AML-193 (cell line): Measurements from ENCODE around the gene LNP1.
A peak's percentile ranks its signal among the peaks of the same experiment; 100 is the strongest.

Source experiments
- DNase-seq, 2 experiments: peaks; one replicate each; lab custom pipeline; 2025; lab: John Stamatoyannopoulos, UW

LNP1 gene

GRCh38 chr3:100399341-100400071 is 1.8 kb upstream of the LNP1 start:
- no peak for DNase-seq

- no peak for DNase-seq
Measured at GRCh38 chr3:100400419-100400779, 940 bp upstream of the LNP1 start.

DNA sequence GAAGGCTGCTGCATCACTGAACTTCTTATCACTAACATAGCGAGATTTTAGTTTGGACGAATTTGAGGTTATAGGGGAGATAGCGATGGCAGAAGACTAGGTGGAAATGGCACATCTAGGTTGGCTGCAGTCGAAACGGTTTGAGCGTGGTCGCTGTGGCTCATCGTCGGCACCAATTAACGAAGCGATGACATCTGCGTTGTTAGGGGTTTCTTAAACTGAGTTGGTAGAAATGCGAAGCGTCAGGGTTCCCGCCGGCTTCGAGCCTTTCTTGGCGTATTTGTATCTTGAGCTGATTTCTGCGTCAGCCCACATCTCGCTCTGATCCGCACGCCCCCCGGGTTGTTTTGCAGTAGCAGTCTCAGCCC is 319 bp downstream of the LNP1 start:
- DNase-seq = peak; percentile 54 to 55

GRCh38 chr3:100402256-100402655 is 917 bp downstream of the LNP1 start:
- DNase-seq = peak; percentile 70 to 77

GRCh38 chr3:100402891-100403290 is 1.6 kb downstream of the LNP1 start:
- DNase-seq = no peak

GRCh38 chr3:100403362-100404249 is 2.3 kb downstream of the LNP1 start:
- DNase-seq = peak in 1 of 2 experiments; percentile 27

- DNase-seq = no peak
Measured at GRCh38 chr3:100404250-100404548, 2.9 kb downstream of the LNP1 start.

- DNase-seq = no peak
Measured at GRCh38 chr3:100407164-100407563, 5.8 kb downstream of the LNP1 start.

DNA sequence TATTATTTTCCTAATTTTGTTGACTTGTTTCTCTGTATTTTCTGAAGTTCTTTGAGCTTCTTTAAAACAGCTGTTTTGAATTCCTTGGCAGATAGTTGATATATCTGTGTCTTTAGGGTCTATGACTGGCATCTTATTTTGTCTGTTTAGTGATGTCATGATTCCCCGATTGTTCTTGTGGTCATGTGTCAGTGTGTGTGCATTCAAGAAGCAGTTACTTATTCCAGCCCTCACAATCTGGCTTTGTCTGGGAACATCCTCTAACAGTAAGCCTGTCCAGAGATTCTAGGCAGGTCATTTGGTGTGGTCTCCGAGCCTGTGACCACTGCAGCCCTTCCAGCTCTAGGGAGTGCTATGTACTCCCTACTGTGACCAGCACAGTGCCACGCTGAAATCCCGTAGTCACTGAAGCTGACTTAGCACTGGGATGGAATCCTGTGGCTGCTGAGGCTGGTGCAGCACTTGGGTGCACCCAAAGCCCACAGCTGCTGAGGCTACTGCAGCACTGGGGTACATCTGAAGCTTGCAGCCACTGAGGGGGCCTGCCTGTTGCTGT is 6.7 kb downstream of the LNP1 start:
- DNase-seq = no peak

DNA sequence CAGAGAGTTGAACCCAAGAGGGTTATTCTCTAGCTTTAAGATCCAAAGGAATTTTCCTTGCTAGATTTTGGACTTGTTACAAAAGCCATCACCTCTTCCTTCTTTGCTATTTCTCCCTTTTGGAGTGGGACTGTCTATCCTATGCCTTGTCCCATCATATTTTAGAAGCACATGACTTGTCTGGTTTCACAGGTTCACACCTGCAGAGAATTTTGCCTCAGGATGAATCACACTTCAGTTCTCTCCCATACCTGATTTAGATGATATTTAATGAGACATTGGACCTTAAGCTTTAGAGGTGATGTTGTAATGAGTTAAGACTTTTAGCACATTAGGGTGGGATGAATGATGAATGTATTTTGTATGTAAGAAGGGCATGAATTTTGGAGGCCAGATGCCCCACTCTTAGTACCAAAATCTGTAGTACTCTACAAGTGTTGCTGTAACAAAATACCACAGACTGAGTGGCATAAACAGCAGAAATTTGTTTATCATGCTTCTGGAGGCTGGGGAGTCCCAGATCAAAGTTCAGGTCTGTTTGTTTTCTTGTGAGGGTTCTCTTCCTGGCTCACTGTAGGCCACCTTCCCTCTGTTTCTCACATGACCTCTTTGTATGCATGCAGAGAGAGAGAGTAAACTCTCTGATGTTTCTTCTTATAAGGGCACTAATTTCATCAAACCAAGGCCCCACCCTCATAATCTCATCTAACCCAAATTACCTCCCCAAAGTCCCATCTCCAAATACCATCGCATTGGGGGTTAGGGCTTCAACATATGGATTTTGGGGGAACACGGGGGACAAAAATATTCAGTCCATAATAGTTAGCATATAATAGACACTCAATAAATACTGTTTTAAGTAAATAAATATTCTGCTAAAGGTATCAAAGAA is 10.0 kb downstream of the LNP1 start:
- DNase-seq = no peak

DNA sequence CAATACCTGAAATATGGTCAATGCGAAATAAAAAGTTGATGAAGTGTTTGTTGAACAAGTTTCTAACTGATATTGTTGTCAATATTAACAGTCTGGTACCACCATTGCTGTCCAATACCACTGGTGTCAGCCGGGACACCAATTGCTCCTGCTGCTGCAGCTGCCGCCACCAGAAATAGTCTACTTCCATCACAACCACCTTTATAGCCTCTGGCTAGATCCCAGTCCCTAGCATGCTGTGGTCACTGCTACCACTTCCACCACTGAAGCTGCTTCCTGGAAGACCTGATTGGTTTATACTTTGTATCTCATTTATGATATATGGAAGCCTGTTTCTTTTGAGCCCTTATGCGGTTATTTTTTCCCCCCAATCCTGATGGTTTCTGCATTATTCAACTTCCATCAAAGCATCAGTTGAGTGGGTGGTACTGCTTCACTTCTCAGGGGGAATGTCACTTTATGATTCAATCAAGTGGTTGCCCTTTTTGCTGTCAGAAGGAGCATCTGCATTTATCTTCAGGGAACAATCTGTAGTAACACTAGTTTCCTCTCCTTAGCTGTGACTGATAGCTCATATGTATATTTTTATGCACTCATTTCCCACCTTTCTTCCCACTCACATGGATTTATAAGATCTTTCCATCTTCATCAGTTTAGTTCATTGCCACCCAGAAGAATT is 11.7 kb downstream of the LNP1 start:
- no peak for DNase-seq

DNA sequence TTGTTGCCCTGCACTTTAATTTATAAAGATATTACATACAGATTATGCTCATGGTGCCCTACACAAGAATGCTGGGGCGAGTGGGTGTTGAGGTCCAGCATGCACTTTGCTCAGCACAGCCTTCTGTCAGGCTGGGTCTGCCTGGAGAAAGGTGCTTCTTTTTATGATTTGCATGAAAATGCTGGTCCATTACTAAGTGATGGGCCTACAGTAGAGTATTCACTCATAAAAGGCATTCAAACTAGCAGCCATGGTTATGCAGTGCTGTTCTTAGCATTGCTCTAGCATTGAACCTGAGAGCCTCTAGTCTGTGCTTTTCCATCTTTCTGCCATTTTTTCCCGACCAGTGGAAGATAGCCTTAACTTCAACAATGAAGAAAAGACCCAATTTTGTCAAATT is 12.3 kb downstream of the LNP1 start:
- DNase-seq = no peak

DNA sequence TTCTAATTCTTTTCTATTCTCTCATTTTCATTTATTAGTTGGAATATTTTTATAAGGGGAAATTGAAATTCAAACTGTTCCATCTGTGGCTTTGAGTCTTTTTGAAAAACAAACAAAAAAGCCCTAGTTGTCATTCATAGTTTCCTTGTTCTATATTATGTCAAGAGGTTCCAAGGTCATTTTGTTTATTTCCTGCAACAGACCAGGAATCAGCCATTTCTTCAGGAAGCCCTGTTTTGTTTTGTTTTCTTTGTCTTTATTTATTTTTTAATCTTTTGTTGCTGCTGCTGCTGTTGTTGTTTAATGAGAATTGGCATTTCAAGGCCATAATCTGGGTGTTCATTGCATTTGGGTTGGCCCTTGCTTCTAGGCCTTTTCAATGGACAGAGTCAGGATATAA is 14.8 kb downstream of the LNP1 start:
- DNase-seq = no peak

GRCh38 chr3:100416863-100417262 is 15.5 kb downstream of the LNP1 start:
- no peak for DNase-seq

GRCh38 chr3:100419406-100419805 is 18.1 kb downstream of the LNP1 start:
- DNase-seq = peak; percentile 80 to 83

GRCh38 chr3:100420885-100421284 is 19.5 kb downstream of the LNP1 start:
- DNase-seq = no peak

- DNase-seq = no peak
Measured at GRCh38 chr3:100423611-100424010, 22.3 kb downstream of the LNP1 start.

- no peak for DNase-seq
Measured at GRCh38 chr3:100424261-100424660, 22.9 kb downstream of the LNP1 start.

DNA sequence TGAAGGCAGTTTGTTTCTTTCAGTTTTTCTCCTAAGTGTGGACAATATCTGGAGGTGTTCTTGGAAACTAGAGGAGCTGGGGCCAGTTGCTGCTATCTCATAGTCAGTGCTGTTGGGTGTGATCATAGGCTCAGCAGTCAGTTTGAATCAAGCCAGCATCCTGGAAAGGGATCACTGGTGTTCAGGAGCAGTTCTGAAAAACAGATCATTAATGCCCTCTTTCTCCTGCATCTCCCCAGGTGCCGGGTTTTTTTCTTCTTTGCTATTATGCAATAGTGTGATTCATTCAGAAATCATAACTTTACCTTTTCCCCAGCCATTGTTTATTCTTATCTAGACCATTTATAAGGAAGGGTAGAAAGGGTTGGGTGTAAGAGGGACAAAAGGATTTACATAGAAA is 24.0 kb downstream of the LNP1 start:
- DNase-seq = no peak

DNA sequence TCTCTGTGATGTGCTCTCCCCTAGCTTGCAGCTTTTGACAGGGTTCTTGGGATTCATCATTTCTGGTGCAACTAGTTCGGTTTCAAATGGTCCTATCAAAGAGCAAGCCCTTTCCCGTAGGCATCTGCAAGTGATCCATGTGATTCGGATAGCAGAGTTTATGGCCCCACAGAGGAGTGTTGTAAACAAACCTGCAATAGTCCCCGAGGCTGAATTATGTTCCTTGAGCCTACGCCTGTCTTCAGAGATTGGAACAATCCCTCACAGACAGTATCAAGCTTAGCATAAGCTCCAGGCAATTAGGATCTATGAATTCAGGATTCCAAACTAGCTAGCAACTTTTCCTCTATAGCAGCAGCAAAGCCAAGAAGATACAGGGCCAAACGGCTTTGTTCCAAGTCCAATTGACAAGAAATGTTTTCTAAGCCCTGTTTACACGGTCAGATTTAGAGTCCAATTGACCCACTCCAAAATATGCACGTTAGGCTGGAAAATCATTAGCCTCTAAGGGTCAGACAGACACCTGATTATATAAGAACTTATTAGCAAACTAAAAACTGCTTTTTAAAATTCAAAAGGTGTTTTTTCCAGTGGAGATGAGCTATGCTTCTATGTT is 24.8 kb downstream of the LNP1 start:
- DNase-seq = no peak

DNA sequence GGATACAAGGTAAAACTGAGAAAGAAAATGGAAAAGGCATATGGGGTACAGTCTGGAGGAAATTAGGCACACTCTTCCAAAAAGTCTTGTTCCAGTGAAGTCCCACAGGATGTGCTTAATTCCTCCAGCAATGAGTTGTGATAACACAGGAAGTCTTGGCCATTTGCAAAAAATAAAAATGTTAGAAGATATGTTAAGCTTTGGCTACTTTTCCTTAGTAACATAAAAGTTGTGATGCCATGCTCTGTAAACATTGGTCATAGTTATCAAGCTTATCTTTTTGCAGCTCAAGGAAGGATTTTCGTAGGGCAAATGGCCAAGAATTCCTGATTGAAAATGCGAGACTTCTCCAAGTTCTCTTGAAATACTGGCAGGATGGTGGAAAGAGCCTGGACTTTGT is 26.4 kb downstream of the LNP1 start:
- DNase-seq = no peak
